ENCODE results near the gene PEA15. TPM values are rescaled to one million over a fixed set of nuclear protein-coding genes. Genes with fewer than 3 reads are reported as not detected.

The PEA15 gene
- total RNA-seq: 70.2 and 70.9 TPM in 2 replicates

DNA sequence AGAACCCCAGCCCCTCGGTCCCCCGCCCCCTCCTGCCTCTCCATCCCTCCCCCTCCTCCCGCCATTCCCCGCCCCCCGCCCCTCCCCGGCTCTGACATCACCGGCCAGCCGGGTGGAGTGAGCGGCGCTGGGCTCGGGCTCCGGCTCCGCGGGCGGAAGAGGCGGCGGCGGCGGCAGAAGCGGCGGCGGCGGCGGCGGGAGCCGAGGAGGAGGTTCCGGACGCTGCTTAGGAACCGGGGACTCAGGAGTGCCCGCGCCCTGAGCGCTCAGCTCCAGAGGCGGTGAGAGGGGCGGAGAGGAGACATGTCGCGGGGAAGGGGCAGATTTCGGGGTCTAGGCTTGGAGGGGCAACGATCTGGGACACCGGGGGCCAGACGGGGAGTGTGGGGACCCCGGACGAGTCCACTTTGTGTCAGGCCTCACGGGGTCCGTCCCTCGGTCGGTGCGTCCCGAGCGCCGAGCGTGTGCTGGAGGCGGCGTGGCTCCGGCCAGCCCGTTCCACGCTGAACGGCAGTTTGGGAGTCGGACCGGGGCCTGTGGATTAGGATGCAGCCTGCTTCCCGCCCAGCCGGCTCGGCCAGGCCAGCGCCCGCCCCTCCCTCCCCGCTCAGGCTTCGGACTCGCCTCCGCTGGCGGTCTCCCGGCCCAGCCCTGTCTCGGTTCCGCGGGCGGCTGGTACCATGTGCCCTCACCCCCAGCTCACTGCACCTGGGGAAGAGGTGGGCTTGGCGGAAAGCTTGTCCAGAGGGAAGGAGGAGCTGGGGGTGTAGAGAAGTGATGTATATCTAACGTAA lies at the start of gene PEA15:
Gene PEA15, plus strand, starts transcription at position 143 of the 794 bp plus-strand sequence. CDS start 6,161 bp downstream, outside the sequence.
- intact Hi-C loops (cut with micrococcal nuclease): loop anchor here (2.0 to 5.0 kb wide), 3 partner anchors 55 to 173 kb away; partner anchors contain the start of genes IGSF8 and PIGM
- Mint-ChIP-seq H3K36me3 (ENCODE audit: low read depth) (peaks cover 29% of the 10 kb centered on the region), H3K4me1 (peaks cover 40% of the 10 kb centered on the region), H3K4me3 (peak within 1 kb of the TSS; percentile 91), H3K27ac (peak within 1 kb of the TSS; percentile 91), H3K27me3 (no peaks in the 10 kb centered on the region), H3K9me3 (no peaks in the 10 kb centered on the region)
- peak; percentile 92 for DNase-seq

- DNase-seq: no peak
- intact Hi-C loops (cut with micrococcal nuclease): no loop called here
- Mint-ChIP-seq H3K27me3 (peaks cover 36% of the 10 kb centered on the region), H3K4me3 (no peak overlapping the region), H3K9me3 (no peaks in the 10 kb centered on the region), H3K4me1 (no peaks in the 10 kb centered on the region), H3K36me3 (ENCODE audit: low read depth) (no peaks in the 10 kb centered on the region), H3K27ac (no peak overlapping the region)
These were observed 48.8 kb upstream of the PEA15 start for GRCh38 chr1:160156361-160156760.

GRCh38 chr1:160157174-160157573 lies 48.0 kb upstream of the PEA15 start:
- Mint-ChIP-seq H3K27ac (no peak overlapping the region), H3K36me3 (ENCODE audit: low read depth) (no peaks in the 10 kb centered on the region), H3K4me3 (no peak overlapping the region), H3K9me3 (no peaks in the 10 kb centered on the region), H3K27me3 (peaks cover 36% of the 10 kb centered on the region), H3K4me1 (no peaks in the 10 kb centered on the region)
- DNase-seq: no peak
- intact Hi-C loops (cut with micrococcal nuclease): no loop called here

DNA sequence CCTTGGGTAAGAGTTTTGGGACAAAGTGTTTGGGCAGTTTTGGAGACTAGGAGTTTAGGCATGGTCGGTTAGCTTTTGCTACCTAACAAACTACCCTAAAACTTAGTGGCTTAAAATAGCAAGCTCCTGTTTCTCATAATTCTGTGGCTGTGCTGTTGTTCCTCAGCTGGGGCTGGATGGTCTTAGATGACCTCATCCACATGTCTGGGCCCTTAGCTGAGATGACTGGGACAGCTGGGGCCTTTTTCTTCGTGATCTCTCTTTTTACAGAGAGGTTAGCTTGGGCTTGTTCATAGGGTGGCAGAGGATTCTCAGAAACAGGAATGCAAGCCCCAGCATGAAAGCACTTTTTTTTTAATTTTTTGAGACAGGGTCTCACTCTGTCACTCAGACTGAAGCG lies 47.2 kb upstream of the PEA15 start:
- Mint-ChIP-seq H3K4me1 (no peaks in the 10 kb centered on the region), H3K27me3 (peaks cover 36% of the 10 kb centered on the region), H3K27ac (no peak overlapping the region)

GRCh38 chr1:160158534-160158933 lies 46.6 kb upstream of the PEA15 start:
- H3K4me3 Mint-ChIP-seq: no peak overlapping the region
- H3K9me3 Mint-ChIP-seq: no peaks in the 10 kb centered on the region
- no peaks in the 10 kb centered on the region for H3K36me3 Mint-ChIP-seq (ENCODE audit: low read depth)
- intact Hi-C loops (cut with micrococcal nuclease): no loop called here
- DNase-seq: no peak
- peaks cover 40% of the 10 kb centered on the region for H3K27me3 Mint-ChIP-seq
- no peaks in the 10 kb centered on the region for H3K4me1 Mint-ChIP-seq
- H3K27ac Mint-ChIP-seq: no peak overlapping the region

More for the DNA sequence above, 47.2 kb upstream of the PEA15 start:
- intact Hi-C loops (cut with micrococcal nuclease): no loop called here
- H3K36me3 Mint-ChIP-seq (ENCODE audit: low read depth): no peaks in the 10 kb centered on the region
- H3K9me3 Mint-ChIP-seq: no peaks in the 10 kb centered on the region
- no peak overlapping the region for H3K4me3 Mint-ChIP-seq
- no peak for DNase-seq

GRCh38 chr1:160159846-160160245 lies 45.3 kb upstream of the PEA15 start:
- Mint-ChIP-seq H3K4me3 (no peak overlapping the region), H3K27ac (no peak overlapping the region), H3K27me3 (peaks cover 47% of the 10 kb centered on the region), H3K4me1 (no peaks in the 10 kb centered on the region), H3K36me3 (ENCODE audit: low read depth) (no peaks in the 10 kb centered on the region), H3K9me3 (no peaks in the 10 kb centered on the region)
- intact Hi-C loops (cut with micrococcal nuclease): no loop called here
- no peak for DNase-seq

- Mint-ChIP-seq H3K27me3 (peaks cover 43% of the 10 kb centered on the region), H3K36me3 (ENCODE audit: low read depth) (no peaks in the 10 kb centered on the region), H3K4me1 (no peaks in the 10 kb centered on the region), H3K4me3 (no peak overlapping the region), H3K27ac (no peak overlapping the region), H3K9me3 (no peaks in the 10 kb centered on the region)
- intact Hi-C loops (cut with micrococcal nuclease): no loop called here
- no peak for DNase-seq
These were observed 43.0 kb upstream of the PEA15 start for GRCh38 chr1:160161965-160162705.

DNA sequence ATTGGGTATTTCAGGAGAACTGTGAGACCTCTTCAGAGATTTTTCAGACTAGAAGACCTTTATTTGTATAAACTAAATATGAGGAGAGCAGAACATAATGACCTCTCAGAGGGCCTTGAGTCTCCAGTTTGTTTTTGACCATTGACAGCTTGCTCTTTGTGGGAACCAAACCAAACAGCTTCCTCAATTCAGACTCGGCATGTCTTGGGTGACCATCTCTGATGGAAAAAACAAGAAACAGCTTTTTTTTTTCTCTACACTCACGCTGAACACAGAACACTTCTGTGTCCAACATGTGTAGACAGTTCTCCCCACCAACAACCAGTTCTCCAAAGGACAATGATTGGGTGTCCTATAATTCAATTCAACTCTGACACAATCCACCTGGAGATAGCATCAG lies 42.3 kb upstream of the PEA15 start:
- intact Hi-C loops (cut with micrococcal nuclease): no loop called here
- Mint-ChIP-seq H3K27me3 (peaks cover 38% of the 10 kb centered on the region), H3K4me3 (no peak overlapping the region), H3K36me3 (ENCODE audit: low read depth) (no peaks in the 10 kb centered on the region), H3K9me3 (no peaks in the 10 kb centered on the region), H3K4me1 (no peaks in the 10 kb centered on the region), H3K27ac (no peak overlapping the region)
- DNase-seq: no peak

- H3K4me3 Mint-ChIP-seq: no peak overlapping the region
These were observed 41.6 kb upstream of the PEA15 start for GRCh38 chr1:160163615-160164014.

GRCh38 chr1:160164121-160164520 lies 41.1 kb upstream of the PEA15 start:
- no peak for DNase-seq
- Mint-ChIP-seq H3K9me3 (no peaks in the 10 kb centered on the region), H3K4me3 (no peak overlapping the region), H3K27ac (no peak overlapping the region), H3K4me1 (no peaks in the 10 kb centered on the region), H3K27me3 (peaks cover 31% of the 10 kb centered on the region), H3K36me3 (ENCODE audit: low read depth) (no peaks in the 10 kb centered on the region)
- intact Hi-C loops (cut with micrococcal nuclease): no loop called here

More at GRCh38 chr1:160163615-160164014, 41.6 kb upstream of the PEA15 start:
- DNase-seq: no peak
- H3K27me3 Mint-ChIP-seq: peaks cover 33% of the 10 kb centered on the region
- no peaks in the 10 kb centered on the region for H3K36me3 Mint-ChIP-seq (ENCODE audit: low read depth)
- intact Hi-C loops (cut with micrococcal nuclease): no loop called here
- no peak overlapping the region for H3K27ac Mint-ChIP-seq
- H3K9me3 Mint-ChIP-seq: no peaks in the 10 kb centered on the region
- H3K4me1 Mint-ChIP-seq: no peaks in the 10 kb centered on the region

DNA sequence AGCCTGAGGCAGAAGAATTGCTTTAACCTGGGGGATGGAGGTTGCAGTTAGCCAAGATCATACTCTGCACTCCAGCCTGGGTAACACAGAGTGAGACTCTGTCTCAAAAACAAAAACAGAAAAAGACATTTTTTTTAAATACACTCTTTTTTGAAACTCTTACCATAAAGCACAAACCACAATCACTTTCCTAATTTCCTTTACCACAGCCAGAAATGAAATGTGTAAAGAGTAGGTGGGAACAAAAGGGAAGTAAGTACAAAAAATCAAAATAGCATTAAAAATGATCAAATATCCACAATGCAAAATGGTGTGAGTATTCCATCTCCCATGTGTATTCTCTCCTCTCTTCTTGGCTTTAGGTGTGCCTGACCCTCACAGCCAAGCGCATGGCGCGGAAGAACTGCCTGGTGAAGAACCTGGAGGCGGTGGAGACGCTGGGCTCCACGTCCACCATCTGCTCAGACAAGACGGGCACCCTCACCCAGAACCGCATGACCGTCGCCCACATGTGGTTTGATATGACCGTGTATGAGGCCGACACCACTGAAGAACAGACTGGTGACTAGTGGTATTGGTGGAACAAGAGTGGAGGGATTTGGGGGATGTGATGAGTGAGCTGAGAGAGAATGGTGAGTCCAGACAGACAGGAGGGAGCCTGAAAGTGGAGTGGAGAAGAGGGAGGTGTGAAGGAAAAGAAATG lies 38.9 kb upstream of the PEA15 start:
- no peaks in the 10 kb centered on the region for H3K9me3 Mint-ChIP-seq
- no peak overlapping the region for H3K27ac Mint-ChIP-seq
- peaks cover 6% of the 10 kb centered on the region for H3K4me1 Mint-ChIP-seq
- no peak for DNase-seq
- intact Hi-C loops (cut with micrococcal nuclease): no loop called here
- peaks cover 27% of the 10 kb centered on the region for H3K27me3 Mint-ChIP-seq
- no peak overlapping the region for H3K4me3 Mint-ChIP-seq
- H3K36me3 Mint-ChIP-seq (ENCODE audit: low read depth): no peaks in the 10 kb centered on the region

DNA sequence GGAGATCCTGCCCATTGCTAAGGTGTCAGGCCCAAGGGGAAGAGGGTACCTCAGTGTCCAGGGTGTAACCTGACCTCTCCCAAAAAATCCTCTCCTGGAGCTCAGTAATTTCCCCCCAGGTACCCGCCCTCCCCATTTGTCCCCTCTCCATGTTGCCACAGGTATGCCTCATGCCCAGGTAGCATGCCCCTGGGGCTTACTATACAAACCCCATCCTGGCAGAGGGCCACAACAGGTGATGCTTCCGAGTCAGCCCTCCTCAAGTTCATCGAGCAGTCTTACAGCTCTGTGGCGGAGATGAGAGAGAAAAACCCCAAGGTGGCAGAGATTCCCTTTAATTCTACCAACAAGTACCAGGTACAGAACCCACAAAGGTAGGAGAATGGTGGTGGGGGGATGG lies 38.1 kb upstream of the PEA15 start:
- H3K36me3 Mint-ChIP-seq (ENCODE audit: low read depth): no peaks in the 10 kb centered on the region
- no peaks in the 10 kb centered on the region for H3K9me3 Mint-ChIP-seq
- H3K27ac Mint-ChIP-seq: no peak overlapping the region
- intact Hi-C loops (cut with micrococcal nuclease): no loop called here
- no peak for DNase-seq
- H3K4me1 Mint-ChIP-seq: peaks cover 6% of the 10 kb centered on the region
- peaks cover 24% of the 10 kb centered on the region for H3K27me3 Mint-ChIP-seq
- no peak overlapping the region for H3K4me3 Mint-ChIP-seq

DNA sequence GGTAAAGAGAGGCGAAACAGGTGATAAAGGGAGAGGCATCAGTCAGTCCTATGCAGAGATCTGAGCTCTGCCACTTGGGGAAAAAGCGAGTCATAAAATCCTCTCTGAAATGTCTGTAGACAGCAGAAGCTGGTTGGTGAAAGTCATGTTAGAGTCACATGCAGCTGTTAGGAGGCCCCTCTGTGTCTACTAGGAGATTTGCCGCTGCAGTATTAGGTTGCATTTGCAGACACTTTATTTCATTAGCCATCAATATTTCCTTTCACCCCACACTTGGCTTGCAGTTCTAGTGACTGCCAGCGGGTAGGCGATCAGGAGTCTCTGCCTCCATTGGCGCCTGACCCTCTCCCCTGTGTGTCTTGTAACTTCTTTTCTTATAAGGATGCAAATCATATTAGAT lies 37.6 kb upstream of the PEA15 start:
- H3K27ac Mint-ChIP-seq: no peak overlapping the region
- no peak for DNase-seq
- H3K4me3 Mint-ChIP-seq: no peak overlapping the region
- H3K27me3 Mint-ChIP-seq: peaks cover 28% of the 10 kb centered on the region
- H3K9me3 Mint-ChIP-seq: no peaks in the 10 kb centered on the region
- intact Hi-C loops (cut with micrococcal nuclease): no loop called here
- no peaks in the 10 kb centered on the region for H3K36me3 Mint-ChIP-seq (ENCODE audit: low read depth)
- H3K4me1 Mint-ChIP-seq: peaks cover 6% of the 10 kb centered on the region

DNA sequence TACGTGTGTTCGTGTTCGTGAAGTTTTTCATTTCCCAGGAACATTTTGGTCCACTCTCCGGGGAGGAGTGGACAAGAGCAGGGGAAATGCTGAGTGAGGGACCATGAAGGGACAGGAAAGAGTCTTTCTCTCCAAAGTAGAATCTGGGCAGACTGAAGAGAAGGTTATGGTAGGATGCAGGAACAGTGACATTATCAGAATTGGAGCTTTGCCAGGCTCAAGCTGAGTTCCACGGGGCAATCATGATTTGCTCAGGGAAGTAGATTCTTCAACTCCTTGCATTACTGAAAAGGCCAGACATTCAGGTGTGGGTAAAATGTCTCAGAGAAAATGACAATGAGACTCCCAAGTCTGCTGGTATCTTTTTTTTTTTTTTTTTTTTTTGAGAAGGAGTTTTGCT lies 37.2 kb upstream of the PEA15 start:
- intact Hi-C loops (cut with micrococcal nuclease): no loop called here
- Mint-ChIP-seq H3K27ac (no peak overlapping the region), H3K4me1 (peaks cover 6% of the 10 kb centered on the region), H3K27me3 (peaks cover 32% of the 10 kb centered on the region), H3K9me3 (no peaks in the 10 kb centered on the region), H3K4me3 (no peak overlapping the region), H3K36me3 (ENCODE audit: low read depth) (no peaks in the 10 kb centered on the region)
- no peak for DNase-seq

Measured in activated CD4-positive, alpha-beta T cell treated with anti-CD3 and anti-CD28 coated beads, Interleukin-2, amount 10 ng/mL, durations not matched to agents 24 days and 14 days (primary cell).